Activated CD8-positive, alpha-beta memory T cell treated with anti-CD3 and anti-CD28 coated beads, Interleukin-2, amount 50 U/mL, for 48 hours (primary cell): ENCODE results near the gene CHRNB2.
A peak's percentile ranks its signal among the peaks of the same experiment; 100 is the strongest.

Experiments used
- DNase-seq: peaks from one replicate; pipeline ENCODE4 v3.0.0-alpha.2; 2020

Gene CHRNB2

GRCh38 chr1:154614247-154614646 lies 46.7 kb downstream of the CHRNB2 start:
- no peak for DNase-seq

DNA sequence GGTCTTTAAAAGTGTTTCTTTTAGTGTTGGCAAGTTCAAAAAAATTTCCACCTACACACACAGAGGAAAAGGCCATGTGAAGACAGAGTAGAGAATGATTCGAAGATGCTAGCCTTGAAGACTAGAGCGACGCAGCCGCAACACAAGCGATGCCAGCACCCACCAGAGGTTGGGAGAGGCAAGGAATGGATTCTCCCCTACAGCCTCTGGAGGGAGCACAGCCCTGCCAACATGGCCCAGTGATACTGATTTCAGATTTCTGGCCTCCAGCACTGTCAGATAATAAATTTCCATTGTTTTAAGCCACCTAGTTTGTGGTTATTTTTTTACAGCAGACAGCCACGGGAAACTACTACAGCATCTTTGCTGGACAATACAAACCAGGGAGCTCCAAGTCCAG lies 47.3 kb downstream of the CHRNB2 start:
- DNase-seq: no peak

DNA sequence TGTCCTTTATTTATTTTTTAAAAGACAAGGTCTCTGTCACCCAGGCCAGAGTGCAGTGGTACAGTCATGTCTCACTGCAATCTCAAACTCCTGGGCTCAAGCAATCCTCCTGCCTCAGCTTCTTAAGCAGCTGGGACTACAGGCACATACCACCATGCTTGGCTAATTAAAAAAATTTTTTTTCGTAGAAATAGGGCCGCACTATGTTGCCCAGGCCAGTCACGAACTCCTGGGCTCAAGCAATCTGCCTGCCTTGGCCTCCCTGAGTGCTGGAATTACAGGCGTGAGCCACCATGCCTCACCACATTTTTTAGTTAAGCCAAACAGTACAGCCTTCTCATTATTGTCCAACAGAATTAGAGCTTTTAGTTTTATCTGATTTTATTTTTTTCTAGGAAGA lies 47.8 kb downstream of the CHRNB2 start:
- DNase-seq: no peak

DNA sequence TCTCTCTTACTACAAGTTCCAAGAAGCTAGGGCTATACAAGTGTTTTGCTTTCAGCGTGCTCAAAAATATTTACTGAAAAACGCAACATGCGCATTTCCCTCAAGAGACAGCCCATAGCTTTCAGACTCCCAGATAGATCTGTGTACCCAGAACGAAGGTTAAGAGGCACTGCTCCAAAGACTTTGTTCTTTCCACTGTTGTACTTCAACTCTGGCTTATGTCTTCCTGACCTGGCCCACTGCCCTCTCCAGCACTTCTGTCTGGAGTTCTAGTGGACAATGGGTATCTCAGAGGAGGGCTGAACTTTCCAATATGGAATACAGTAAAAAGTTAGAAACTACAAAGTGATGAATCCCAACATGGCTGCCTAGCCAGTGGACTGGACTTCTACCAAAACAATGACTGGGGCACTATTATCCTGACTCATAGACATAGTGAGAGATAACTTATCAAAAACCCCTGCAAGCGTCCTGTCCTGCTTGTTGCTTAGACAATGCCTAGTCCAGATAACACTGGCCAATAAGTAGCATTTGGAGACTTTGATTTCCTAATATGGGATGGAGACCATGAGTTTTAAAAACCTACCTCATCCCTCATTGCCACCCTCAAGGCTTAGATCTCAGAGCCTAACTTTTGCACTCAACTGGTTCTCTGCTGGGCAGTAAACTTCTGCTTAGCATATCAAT lies 49.2 kb downstream of the CHRNB2 start:
- DNase-seq: no peak

GRCh38 chr1:154619181-154619948 lies 51.8 kb downstream of the CHRNB2 start:
- DNase-seq: no peak

DNA sequence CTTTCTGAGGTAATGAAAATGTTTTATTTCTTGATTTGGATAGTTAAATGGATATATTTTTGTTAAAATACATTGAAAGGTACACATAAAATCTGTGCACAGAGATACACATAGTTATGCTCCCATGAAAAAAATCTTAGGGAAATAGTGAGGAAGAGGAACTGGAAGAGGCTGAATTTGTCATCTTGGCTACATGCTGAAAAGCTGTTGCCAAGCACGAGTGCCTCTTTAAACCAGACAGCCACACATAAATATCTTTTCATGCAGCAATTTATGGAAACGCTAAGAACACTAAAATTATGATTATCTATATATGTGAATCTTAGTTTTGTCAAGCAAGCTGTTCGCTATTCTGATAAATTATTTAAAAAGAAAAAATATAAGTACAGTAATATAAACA lies 53.2 kb downstream of the CHRNB2 start:
- DNase-seq: no peak

DNA sequence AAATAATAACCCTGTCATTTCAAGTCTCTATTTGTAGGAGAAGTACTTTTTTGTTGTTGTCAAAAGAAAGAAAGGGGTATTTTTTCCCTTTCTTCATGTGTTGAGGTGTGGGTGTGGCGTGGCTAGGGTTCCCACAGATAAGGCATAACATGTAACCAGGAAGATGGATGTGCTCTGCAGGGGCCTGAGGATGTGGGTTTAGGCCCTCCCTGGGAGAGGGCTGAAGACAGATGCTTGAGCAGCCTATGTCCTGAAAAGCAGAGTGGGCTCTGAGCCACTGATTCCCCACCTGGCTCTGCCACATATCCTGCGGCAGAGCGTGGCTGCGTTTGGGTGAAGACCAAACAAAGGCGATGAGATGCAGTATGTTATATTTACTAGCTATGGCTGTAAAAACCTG lies 54.3 kb downstream of the CHRNB2 start:
- DNase-seq: no peak

DNA sequence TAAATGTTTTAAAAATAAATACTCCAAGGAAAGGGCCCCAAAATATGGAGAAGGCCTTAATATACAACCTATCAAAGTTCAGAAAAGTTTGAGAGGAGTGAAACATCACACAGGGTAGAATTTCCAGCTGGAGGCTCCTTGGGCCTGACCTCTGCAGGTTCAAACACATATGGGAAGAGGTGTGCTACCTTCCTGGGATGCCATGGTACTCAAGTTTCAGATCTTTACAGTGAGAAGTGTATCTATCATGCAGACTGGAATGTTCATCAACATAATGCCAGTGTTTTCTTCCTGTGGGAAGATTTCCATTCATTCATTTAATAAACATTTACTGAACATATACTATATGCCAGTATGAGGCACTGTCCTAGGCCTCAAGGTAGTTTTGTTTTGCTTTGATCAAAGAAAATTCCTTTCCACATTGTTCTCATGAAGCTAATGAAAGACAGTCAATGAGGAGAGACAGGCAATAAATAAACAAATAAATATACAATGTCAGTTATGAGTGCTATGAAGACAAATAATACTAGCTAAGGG lies 55.0 kb downstream of the CHRNB2 start:
- DNase-seq: no peak

DNA sequence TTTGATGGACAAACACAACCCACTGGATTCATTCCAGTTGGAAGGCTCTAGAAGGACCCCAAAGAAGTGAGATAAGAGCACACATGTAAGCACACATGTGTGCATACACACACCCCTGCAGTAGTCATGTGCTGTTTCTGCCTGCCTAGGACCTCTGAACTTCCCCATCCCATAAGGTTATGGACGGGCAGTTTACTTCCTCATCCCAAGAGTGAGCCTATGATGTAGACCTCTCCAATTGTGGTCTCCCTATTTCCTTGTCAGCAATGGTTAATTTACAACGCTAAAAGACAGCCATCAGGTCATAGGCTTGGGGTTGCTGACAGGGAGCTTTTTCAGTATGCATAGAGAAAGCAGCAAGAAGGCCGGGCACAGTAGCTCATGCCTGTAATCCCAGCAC lies 55.8 kb downstream of the CHRNB2 start:
- DNase-seq: no peak

GRCh38 chr1:154624746-154625643 lies 57.4 kb downstream of the CHRNB2 start:
- DNase-seq: no peak

GRCh38 chr1:154626456-154627256 lies 59.1 kb downstream of the CHRNB2 start:
- no peak for DNase-seq

DNA sequence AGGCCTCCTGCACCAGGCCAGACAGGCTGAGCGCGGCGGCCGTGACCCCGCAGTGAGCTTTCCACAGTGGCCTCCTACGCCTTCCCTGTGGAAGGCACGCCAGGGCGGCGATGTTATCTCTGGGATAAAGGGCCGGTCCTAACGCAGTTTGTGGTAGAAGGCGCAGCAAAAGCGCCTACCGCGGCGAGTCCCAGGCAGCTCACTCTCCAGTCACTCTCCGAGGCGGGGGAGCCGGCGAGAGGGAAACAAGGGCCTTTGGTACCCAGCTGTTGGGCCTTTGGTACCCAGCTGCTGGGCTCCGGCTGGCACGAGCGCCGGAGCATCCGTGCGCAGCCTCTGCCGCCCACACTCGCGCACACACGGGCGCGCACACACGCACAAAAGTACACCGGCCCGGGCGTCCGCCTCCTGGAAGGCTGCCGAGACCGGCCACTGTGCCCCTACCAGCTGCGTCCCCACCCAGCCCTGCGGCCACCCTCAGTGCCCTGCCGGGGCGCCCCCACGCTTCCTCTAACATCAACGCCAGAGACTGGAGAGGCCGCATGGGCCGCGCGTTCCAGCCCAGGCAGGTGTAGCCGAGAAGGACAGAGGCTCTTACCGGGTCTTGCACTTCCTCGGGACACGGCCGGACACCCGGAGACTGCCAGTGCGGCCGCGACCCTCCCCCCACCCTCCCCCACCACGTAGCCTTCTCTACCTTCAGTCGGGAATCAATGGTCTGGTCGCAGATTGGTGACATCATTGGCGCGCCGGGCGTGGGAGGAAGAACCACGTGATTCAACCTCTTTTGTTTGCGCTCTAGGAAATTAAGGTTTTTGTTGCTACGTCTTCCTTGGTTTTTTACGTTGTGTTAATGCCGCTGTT lies 59.9 kb downstream of the CHRNB2 start:
- DNase-seq: peak; percentile 98

DNA sequence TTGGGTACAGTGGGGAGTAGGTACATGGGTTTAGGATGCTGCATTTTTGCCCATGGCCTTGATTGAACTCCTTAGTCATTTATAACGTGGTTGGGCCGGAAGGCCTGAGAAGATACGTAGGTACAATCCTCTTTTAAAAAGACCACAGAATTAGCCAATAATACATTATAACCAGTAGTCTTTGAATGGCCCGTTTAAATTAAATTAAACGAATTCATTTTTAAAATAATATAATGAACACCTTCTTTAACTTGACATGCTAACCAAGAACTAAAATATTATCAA lies 60.5 kb downstream of the CHRNB2 start:
- no peak for DNase-seq

- no peak for DNase-seq
Measured at GRCh38 chr1:154629061-154629674, 61.6 kb downstream of the CHRNB2 start.
